TTC549 (cell line): ENCODE measurements around the gene ALG1L2.
"Not testable (repeated sequence)": the region's sequence is repeated elsewhere in the genome, so short reads cannot be mapped to it uniquely, and the experiment has no call there.

Experiments
- FAIRE-seq: peaks from 2 replicates; lab custom pipeline; 2012; peaks lifted over from hg19 to GRCh38; lab: Jason Lieb, UNC

The ALG1L2 gene

GRCh38 chr3:130094491-130094941 is 12.9 kb downstream of the ALG1L2 start:
- not testable (repeated sequence) for FAIRE-seq

DNA sequence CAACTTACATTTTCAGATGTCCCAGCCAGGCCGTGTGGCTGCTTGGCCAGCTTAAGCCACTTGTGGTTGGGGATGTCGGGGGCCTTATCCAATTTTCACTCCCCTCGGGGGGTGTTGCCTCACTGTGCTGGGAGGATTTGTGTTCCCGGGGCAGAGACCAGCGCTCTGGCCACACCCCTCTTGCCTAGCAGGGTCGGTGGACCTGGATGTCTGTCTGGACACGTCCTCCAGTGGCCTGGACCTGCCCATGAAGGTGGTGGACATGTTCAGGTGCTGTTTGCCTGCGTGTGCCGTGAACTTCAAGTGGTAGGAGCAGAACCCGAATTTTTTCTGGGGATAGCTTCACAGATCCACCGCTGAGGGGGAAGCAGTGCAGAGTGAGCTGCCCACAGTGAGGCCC is 14.2 kb downstream of the ALG1L2 start:
- not testable (repeated sequence) for FAIRE-seq

GRCh38 chr3:130097096-130097495 is 15.5 kb downstream of the ALG1L2 start:
- not testable (repeated sequence) for FAIRE-seq

DNA sequence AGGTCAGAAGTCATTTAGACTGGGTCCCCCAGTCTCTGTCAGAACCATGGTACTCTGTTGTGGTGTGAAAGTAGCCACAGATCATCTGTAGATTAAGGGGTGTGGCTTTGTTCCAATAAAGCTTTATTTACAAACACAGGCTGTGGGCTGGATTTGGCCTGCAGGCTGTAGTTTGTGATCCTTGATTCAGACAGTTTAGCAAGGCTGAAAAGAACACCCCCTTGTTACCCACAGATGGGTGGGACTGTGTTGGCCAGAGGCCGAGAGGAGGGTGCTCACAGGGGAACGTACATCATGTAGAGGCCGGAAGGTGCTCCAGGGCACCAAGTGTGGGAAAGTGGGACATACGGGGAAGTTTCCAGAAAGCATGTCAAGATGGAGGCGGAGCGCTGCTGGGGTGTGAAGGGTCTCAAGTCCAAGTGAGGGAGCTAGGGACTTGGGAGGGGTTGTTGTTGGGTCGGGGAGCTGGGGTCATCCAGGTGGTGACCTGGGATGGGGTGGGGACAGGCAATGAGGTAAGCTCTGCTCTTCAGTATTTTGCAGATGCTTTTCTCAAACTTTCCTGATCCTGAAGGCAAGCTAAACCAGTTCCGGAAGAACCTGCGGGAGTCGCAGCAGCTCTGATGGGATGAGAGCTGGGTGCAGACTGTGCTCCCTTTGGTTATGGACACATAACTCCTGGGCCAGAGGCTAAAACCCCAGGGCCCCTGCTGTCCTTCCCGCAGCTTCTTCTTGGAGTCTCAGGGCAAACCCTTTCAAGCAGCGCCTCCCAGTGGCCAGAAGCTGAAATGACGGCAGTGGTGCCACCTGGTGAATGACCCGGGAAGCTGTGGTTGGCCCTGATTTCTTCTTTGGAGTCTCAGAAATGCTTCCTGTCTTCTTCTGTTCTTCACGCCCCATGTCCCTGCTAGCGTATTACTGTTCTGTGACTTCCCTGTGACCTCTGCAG is 16.3 kb downstream of the ALG1L2 start:
- FAIRE-seq: not testable (repeated sequence)

GRCh38 chr3:130098639-130099385 is 17.2 kb downstream of the ALG1L2 start:
- FAIRE-seq: not testable (repeated sequence)

DNA sequence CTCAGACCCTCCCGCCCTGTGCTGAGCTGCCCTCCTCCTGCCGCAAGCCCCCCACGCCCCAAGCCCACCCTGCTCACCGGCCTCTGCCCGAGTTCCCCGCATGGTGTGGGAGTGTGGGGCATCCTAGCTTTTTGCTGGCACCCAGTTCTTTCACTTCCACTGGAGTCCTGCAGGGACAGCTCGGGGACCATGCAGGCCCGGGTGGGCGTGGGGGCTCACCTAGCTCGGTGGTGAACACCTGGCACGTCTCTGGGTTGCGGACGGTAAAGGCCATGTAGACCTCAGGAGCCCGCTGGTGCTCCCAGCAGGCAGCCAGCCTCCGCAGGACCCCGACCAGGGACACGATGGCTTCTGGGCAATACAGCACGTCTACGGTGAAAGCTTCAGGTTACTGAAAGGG is 20.9 kb downstream of the ALG1L2 start:
- FAIRE-seq: not testable (repeated sequence)

DNA sequence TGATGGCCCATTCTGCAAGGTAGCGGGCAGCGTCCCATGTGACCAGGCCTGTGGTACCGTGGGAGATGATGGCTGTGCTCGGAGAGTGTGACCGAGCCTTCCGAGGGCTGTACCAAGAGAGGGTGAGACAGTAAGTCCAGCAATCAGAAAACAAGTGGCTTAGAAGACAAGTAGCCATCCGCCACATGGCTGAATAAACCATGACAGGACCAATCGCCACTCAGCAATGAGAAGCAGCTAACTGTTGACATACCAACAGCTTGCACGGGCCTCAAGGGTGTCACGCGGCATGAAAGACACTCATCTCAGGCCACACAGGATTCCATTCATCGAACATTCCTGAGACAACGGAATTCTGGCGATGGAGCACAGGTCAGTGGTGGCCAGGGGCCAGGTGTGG is 22.6 kb downstream of the ALG1L2 start:
- not testable (repeated sequence) for FAIRE-seq

DNA sequence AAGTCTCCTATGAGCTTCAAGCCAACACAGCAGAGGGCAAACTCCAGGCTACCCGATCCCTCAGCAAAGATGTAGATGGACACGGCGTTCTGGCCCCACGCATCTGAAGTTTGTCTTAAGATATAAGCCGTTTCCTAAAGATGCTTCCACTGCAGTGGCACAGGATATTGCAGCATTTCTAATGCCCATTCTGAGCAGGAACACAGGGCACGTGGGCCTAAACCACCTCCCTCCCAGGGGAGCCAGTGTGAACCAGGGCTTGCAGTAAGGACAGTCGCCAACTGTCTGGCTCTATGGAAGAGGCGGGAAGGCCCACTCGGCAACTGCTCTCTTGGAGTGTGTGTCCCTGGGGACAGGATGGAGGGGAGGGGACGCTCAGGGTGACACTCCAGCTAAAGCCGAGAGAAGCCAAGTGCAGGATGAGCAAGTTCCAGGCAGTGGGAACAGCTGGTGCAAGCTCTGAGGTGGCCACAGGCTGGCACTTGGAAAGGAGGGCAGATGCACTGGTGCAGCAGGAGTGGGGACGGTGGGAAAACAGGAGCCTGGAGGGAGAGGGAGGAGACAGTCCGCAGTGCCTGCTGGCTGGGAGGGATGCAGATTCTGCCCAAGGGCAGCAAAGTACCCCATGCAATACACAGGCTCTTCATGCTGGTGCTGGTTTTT is 25.8 kb downstream of the ALG1L2 start:
- not testable (repeated sequence) for FAIRE-seq

DNA sequence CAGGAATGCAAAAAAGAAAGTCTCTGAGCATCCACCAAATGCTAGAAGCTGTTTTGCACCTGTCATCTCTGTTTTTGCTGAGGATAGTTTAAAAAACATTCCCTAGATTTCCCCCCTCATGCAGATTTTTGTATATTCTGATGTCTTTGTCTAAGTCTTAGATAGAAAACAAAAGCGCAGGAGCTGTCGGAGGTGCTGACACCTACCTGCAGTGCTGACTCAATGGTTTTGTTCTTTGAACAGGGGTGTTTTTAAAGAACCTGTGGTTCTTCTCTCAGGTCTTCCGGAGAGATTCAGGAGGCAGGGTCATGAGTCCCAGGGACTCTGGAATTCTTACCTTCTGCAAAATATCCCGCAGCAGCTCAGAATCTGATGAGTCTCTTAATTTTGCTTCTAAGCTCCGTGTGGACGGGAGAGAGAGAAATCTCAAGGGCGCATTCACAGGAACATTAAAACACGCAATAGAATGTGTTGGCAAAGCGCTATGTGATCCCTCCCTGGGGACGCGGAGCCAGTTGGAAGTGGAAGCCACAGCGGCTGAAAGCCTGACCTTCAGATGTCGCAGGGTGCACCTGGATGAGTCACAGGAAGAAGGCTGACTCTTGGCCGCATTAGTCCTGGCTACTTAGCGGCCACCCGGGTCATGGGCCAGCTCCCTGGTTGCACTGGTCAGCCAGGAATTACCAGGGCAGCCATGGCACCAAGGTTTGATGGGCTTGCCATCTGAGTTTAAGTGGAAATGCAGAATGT is 27.4 kb downstream of the ALG1L2 start:
- not testable (repeated sequence) for FAIRE-seq

GRCh38 chr3:130110386-130111169 is 28.9 kb downstream of the ALG1L2 start:
- FAIRE-seq: not testable (repeated sequence)

GRCh38 chr3:130111185-130111864 is 29.7 kb downstream of the ALG1L2 start:
- FAIRE-seq: no peak

- FAIRE-seq: peak; percentile 91
These were observed 30.5 kb downstream of the ALG1L2 start for GRCh38 chr3:130111865-130112747.

DNA sequence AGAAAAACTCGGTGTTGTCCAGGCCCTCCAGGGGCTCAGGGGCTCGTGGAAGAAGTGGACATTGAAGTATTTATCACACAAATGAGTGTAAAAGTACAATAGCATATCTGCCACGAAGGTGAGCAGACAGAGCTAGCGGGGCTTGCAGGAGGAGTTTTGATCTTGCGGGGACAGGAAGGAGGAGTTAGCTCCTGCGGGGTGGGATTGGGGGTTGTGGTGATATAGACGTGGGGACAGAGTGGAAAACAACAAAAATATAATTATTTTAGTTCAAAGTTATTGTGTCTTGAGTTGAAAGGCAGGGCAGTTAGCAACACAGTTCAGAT is 31.1 kb downstream of the ALG1L2 start:
- not testable (repeated sequence) for FAIRE-seq

- FAIRE-seq: not testable (repeated sequence)
These were observed 33.8 kb downstream of the ALG1L2 start for GRCh38 chr3:130115400-130115799.

DNA sequence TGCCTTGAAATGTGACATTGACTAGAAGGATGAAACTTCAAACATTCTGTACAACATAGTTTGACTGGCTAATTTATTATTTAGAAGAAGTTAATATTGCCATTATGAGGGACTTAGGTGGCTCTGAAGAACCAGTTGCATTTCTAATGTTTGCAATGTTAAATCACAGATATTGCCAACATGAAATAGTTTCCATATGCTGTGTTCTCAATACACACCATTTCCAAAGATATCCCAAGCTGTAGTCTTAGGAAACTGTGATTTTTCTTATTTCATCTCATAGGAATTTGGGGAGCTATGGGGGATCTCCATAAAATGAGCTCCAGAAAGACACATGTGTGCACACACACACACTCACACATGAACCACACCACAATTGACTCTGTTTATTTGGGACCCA is 36.3 kb downstream of the ALG1L2 start:
- no peak for FAIRE-seq

GRCh38 chr3:130119824-130120223 is 38.2 kb downstream of the ALG1L2 start:
- FAIRE-seq: not testable (repeated sequence)

- FAIRE-seq: not testable (repeated sequence)
These were observed 38.7 kb downstream of the ALG1L2 start for GRCh38 chr3:130120291-130120690.

DNA sequence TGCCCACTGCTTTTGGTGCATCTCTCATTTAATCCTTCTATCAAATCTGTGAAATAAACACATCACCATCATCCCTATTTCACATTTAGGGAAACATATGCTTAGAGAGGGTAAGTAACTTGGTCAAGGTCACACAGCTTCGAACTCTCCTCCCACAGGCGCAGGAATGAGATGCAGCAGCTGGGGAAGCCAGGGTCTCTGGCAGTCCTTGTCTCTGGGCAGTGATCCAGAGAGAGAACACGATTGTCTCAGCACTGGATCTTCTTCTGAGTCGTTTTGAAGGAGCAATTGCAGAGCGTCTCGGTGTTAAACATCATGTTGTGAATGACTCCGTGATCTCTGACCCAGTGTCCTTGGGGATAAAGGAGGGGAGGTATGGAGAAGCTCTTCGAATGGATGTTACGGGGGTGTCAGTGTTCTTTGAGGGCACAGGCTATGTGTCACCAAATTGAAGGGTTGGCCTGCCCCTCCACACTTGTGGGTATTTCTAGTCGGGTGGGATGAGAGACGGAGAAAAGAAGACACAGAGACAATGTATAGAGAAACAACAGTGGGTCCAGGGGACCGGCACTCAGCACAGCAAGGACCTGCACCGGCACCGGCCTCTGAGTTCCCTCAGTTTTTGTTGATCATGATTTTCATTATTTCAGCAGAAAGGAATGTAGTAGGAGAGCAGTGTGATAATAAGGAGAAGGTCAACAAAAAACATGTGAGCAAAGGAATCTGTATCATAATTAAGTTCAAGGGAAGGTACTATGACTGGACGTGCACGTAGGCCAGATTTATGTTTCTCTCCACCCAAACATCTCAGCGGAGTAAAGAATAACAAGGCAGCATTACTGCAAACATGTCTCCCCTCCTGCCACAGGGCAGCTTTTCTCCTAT is 41.5 kb downstream of the ALG1L2 start:
- FAIRE-seq: not testable (repeated sequence)
